A673 (cell line): Measurements from ENCODE around the gene CCDC198.

Experiments
- CTCF ChIP-seq: fragments of 300-800, 200-600 bp; sonication (generic); conservative IDR thresholded peaks from 2 replicates; pipeline ENCODE4 v1.5.1; 2017; ENCODE audit warnings: low read depth, mild to moderate bottlenecking, antibody characterized with exemption, low read length, moderate library complexity, mixed read lengths
- EZH2 ChIP-seq: fragments of 200-600 bp; sonication (generic); IDR thresholded peaks from 2 replicates; pipeline ENCODE4 v1.6.1; 2017; ENCODE audit warnings: borderline replicate concordance, low read depth, mild to moderate bottlenecking, mixed read lengths, antibody characterized with exemption, low read length; ENCODE audit not compliant: poor library complexity, severe bottlenecking

- TF ChIP-seq CTCF (no peak), EZH2 (no peak)
Measured at GRCh38 chr14:57487771-57488170, 5.9 kb downstream of the CCDC198 start.
